Left lung (tissue), 10 donors: ENCODE measurements around the gene UBR7. TPM values are rescaled to one million over a fixed set of nuclear protein-coding genes. Genes with fewer than 3 reads are reported as not detected.

Experiments used
- ATAC-seq: fragments of 200-7000 bp; cut with Tn5 transposase; one replicate; pipeline ENCODE4 v1.9.1; 2020; ENCODE audit warnings: moderate library complexity
- DNase-seq, 4 donors: peaks; one replicate each; pipeline ENCODE4 v3.0.0-alpha.2; 2013 to 2020
- H3K27ac ChIP-seq, 2 donors: fragments of 200-600 bp; sonication (generic) in 1 of 2; one replicate each; pipeline versions ENCODE4 v1.5.0 to v1.8.0; 2020 to 2021
- H3K27me3 ChIP-seq, 2 donors: fragments of 200-600 bp; sonication (generic) in 1 of 2; one replicate each; pipeline versions ENCODE4 v1.5.0 to v1.8.0; 2020 to 2021
- H3K36me3 ChIP-seq, 2 donors: fragments of 200-600 bp; sonication (generic) in 1 of 2; one replicate each; pipeline versions ENCODE4 v1.5.0 to v1.8.0; 2020 to 2021
- H3K4me1 ChIP-seq, 2 donors: fragments of 200-600 bp; one replicate each; pipeline ENCODE4 v1.8.0; 2021
- H3K4me3 ChIP-seq, 2 donors: fragments of 200-600 bp; sonication (generic) in 1 of 2; one replicate each; pipeline versions ENCODE4 v1.5.0 to v1.8.0; 2020 to 2021; ENCODE audit warnings: mild to moderate bottlenecking in 1 of 2
- H3K9me3 ChIP-seq, 2 donors: fragments of 200-600 bp; sonication (generic) in 1 of 2; one replicate each; pipeline versions ENCODE4 v1.5.0 to v1.8.0; 2020 to 2021
- CTCF ChIP-seq, 2 donors: fragments of 200-600 bp; sonication (generic) in 1 of 2; IDR thresholded peaks; one replicate each; pipeline versions ENCODE4 v1.5.0 to v1.8.0; 2021; ENCODE audit warnings: antibody characterized with exemption in 2 of 2
- intact Hi-C, 2 donors: fragments of 100-400 bp; cut with DNase I; formaldehyde crosslinking; loops; one replicate each; pipeline versions ENCODE4 v1.11.2 to v1.14.2; 2022
- polyA plus RNA-seq, 6 donors: library from polyadenylated mRNA; unstranded; fragments of 120-200 nt; gene quantifications; one replicate each; pipeline ENCODE4 v1.2.1, GENCODE V29; 2013; ENCODE audit not compliant: insufficient read length in 6 of 6
- total RNA-seq, 2 donors: library from RNA; stranded (reverse); fragmentation: NEBNext Ultra II Directional; extraction: Animal tissue kit (Norgen Biotek cat#: 25700); gene quantifications; one replicate each; pipeline ENCODE4 v1.2.1, GENCODE V29; 2021
- donor health status: DM: no; HTN: yes; CAD: no.
- donor health status: DM: no; HTN: no; CAD: no.

UBR7 gene
- total and polyA plus RNA-seq, 8 donors = 19.4 to 37.3 (median 30.4) TPM

- H3K27me3 ChIP-seq = no peaks in the 10 kb centered on the region
- peak; percentile 91 for ATAC-seq
- TF ChIP-seq CTCF (IDR thresholded peaks at IDR 0.05) = no peak
- DNase-seq = peak in 1 of 4 donors; percentile 50
- H3K36me3 ChIP-seq = no peaks in the 10 kb centered on the region
- intact Hi-C loops = no loop called here
- H3K4me3 ChIP-seq = no peak overlapping the region
- peaks cover 0 to 10% of the 10 kb centered on the region in 2 donors for H3K4me1 ChIP-seq
- H3K9me3 ChIP-seq = no peaks in the 10 kb centered on the region
- no peak overlapping the region for H3K27ac ChIP-seq
These were observed 6.5 kb upstream of the UBR7 start for GRCh38 chr14:93200553-93200952.

GRCh38 chr14:93201155-93201704 lies 5.8 kb upstream of the UBR7 start:
- Histone ChIP-seq H3K27ac (no peak overlapping the region), H3K9me3 (no peaks in the 10 kb centered on the region), H3K4me1 (peaks cover 6 to 17% of the 10 kb centered on the region in 2 donors), H3K36me3 (no peaks in the 10 kb centered on the region), H3K27me3 (no peaks in the 10 kb centered on the region), H3K4me3 (no peak overlapping the region)
- no peak for TF ChIP-seq CTCF (IDR thresholded peaks at IDR 0.05)
- intact Hi-C loops = no loop called here
- ATAC-seq (no peak), DNase-seq (no peak)

- H3K27ac ChIP-seq = peak overlapping the region; percentile 65 to 94
- peaks cover 0 to 23% of the 10 kb centered on the region in 2 donors for H3K36me3 ChIP-seq
- intact Hi-C loops = no loop called here
- ATAC-seq (peak; percentile 78), DNase-seq (peak in 1 of 4 donors; percentile 53)
- peak overlapping the region; percentile 67 to 98 for H3K4me3 ChIP-seq
- H3K9me3 ChIP-seq = no peaks in the 10 kb centered on the region
- H3K27me3 ChIP-seq = no peaks in the 10 kb centered on the region
- H3K4me1 ChIP-seq = peaks cover 16 to 37% of the 10 kb centered on the region in 2 donors
- TF ChIP-seq CTCF (IDR thresholded peaks at IDR 0.05) = peak in 1 of 2 donors; percentile 16
These were observed 632 bp downstream of the UBR7 start for GRCh38 chr14:93207468-93208308.

- intact Hi-C loops = no loop called here
These were observed 5.4 kb downstream of the UBR7 start for GRCh38 chr14:93212432-93212831.

More at GRCh38 chr14:93212432-93212831, 5.4 kb downstream of the UBR7 start:
- H3K27me3 ChIP-seq = no peaks in the 10 kb centered on the region
- peaks cover 0 to 70% of the 10 kb centered on the region in 2 donors for H3K36me3 ChIP-seq
- peaks cover 9 to 19% of the 10 kb centered on the region in 2 donors for H3K4me1 ChIP-seq
- ATAC-seq = no peak
- H3K27ac ChIP-seq = no peak overlapping the region
- no peak for DNase-seq
- H3K9me3 ChIP-seq = no peaks in the 10 kb centered on the region
- no peak overlapping the region for H3K4me3 ChIP-seq
- no peak for TF ChIP-seq CTCF (IDR thresholded peaks at IDR 0.05)
